Lower leg skin (tissue), 3 donors: Measurements from ENCODE around the gene LAPTM4A.

ENCODE experiments used
- POLR2A ChIP-seq, 2 donors: fragments of 450-650 bp; IDR thresholded peaks; one replicate each; pipeline ENCODE4 v1.6.1; 2016 to 2017; ENCODE audit warnings: antibody characterized with exemption in 2 of 2, mild to moderate bottlenecking in 1 of 2, moderate library complexity in 1 of 2
- TF ChIP-seq, protein P1 (sequence below), 3 donors: fragments of 450-650 bp; IDR thresholded peaks; one replicate each; pipeline ENCODE4 v1.5.1; 2016; ENCODE audit warnings: antibody characterized with exemption in 3 of 3, mild to moderate bottlenecking in 3 of 3, moderate library complexity in 2 of 3

DNA sequence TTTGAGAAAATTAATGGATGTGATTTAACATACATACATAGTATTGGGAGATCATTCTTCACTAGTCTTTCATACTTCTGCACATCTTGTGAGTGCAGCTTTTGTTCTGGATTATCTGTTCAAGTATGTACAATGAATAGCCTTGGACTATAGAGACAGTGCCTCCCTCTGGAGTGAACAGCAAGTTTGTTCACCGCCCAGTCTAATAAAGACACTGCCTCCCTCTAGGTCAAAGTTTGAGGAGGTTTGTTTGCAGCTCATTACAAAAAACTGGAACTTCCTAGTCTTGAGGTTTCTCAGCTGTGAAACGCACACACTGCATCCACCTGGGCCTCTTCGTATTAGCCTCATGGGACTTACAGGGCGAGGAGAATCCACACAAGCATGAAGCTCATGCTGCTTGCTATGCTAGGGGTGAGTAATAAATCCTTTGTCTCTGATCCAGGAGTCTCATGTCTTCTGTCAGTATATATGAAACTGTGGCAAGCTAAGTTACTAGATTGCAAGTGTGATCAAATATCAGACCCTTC, 26.0 kb upstream of the LAPTM4A start:
- TF ChIP-seq, protein P1, sequence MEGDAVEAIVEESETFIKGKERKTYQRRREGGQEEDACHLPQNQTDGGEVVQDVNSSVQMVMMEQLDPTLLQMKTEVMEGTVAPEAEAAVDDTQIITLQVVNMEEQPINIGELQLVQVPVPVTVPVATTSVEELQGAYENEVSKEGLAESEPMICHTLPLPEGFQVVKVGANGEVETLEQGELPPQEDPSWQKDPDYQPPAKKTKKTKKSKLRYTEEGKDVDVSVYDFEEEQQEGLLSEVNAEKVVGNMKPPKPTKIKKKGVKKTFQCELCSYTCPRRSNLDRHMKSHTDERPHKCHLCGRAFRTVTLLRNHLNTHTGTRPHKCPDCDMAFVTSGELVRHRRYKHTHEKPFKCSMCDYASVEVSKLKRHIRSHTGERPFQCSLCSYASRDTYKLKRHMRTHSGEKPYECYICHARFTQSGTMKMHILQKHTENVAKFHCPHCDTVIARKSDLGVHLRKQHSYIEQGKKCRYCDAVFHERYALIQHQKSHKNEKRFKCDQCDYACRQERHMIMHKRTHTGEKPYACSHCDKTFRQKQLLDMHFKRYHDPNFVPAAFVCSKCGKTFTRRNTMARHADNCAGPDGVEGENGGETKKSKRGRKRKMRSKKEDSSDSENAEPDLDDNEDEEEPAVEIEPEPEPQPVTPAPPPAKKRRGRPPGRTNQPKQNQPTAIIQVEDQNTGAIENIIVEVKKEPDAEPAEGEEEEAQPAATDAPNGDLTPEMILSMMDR (IDR thresholded peaks at IDR 0.05) = no peak
- TF ChIP-seq POLR2A (IDR thresholded peaks at IDR 0.05) = no peak
